Measurements from ENCODE around the gene LYL1. TPM values are rescaled to one million over a fixed set of nuclear protein-coding genes. Genes with fewer than 3 reads are reported as not detected.

LYL1 gene
- total RNA-seq, 1 donor from 2014 or later: 27.2 TPM

DNA sequence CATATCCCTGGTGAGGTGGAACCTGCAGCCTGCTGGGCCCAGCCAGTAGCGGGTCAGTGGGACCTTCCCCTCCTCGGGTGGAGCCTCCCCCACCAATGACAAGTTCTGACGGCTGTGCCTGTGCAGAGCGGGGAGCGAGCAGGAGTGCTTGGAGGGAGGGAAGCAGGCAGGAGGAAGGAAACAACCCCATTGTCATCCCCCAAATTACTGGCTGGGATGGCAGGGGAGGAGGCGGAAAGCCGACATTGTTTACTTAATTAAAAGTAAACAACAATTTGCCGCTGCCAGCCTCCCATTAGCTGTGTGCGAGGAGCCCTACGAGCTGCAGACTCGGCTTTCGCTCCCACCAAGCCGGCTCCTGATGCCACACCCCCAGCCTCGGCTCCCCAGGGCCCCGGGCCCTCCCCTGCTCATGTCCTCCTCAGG is 45.5 kb downstream of the LYL1 start:
- Histone ChIP-seq H3K36me3 (no peaks in the 10 kb centered on the region), H3K4me1 (peaks cover 99% of the 10 kb centered on the region), H3K9me3 (no peaks in the 10 kb centered on the region), H3K27me3 (ENCODE audit: low read depth) (no peaks in the 10 kb centered on the region), H3K4me3 (peak overlapping the region; percentile 8), H3K27ac (peak overlapping the region; percentile 92)
- intact Hi-C loops (cut with DNase I): no loop called here
- ATAC-seq (no peak), DNase-seq (peak; percentile 52)
- TF ChIP-seq CTCF (IDR thresholded peaks at IDR 0.05): no peak

DNA sequence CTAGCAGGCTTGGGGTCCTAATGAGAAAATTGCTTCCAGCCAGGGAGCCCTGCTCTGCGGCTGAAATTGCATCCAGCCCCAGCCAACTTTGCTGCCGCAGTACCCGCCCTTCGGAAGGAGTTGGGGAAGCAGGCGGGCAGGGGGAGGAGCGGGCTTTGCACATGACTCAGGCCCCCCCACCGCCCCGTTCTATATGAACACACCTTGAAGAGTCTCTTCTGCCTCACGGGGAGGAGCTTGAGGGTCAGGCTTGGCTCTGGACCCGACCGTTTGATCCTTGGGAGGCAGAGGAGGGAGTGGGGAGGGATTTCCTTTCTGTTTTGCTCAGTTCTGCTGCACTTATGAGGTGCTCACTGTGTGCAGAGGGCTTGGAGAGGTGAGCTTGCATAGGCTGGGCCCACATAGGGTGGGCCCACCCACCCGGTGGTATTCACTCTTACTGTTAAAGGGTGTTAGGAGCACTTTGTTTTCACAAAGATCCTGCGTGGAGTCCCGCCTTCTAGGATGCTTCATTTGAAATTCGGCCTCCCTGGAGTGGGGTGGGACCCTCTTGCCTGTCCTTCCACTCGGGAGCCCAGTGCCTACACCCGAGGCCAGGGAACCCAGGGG is 46.5 kb downstream of the LYL1 start:
- peak; percentile 92 for DNase-seq
- TF ChIP-seq CTCF (IDR thresholded peaks at IDR 0.05): no peak
- H3K4me1 ChIP-seq: peaks cover 99% of the 10 kb centered on the region
- peak; percentile 77 to 79 for ATAC-seq
- peak overlapping the region; percentile 11 for H3K4me3 ChIP-seq
- no peaks in the 10 kb centered on the region for H3K27me3 ChIP-seq (ENCODE audit: low read depth)
- peak overlapping the region; percentile 92 for H3K27ac ChIP-seq
- intact Hi-C loops (cut with DNase I): no loop called here
- H3K9me3 ChIP-seq: no peaks in the 10 kb centered on the region
- no peaks in the 10 kb centered on the region for H3K36me3 ChIP-seq

DNA sequence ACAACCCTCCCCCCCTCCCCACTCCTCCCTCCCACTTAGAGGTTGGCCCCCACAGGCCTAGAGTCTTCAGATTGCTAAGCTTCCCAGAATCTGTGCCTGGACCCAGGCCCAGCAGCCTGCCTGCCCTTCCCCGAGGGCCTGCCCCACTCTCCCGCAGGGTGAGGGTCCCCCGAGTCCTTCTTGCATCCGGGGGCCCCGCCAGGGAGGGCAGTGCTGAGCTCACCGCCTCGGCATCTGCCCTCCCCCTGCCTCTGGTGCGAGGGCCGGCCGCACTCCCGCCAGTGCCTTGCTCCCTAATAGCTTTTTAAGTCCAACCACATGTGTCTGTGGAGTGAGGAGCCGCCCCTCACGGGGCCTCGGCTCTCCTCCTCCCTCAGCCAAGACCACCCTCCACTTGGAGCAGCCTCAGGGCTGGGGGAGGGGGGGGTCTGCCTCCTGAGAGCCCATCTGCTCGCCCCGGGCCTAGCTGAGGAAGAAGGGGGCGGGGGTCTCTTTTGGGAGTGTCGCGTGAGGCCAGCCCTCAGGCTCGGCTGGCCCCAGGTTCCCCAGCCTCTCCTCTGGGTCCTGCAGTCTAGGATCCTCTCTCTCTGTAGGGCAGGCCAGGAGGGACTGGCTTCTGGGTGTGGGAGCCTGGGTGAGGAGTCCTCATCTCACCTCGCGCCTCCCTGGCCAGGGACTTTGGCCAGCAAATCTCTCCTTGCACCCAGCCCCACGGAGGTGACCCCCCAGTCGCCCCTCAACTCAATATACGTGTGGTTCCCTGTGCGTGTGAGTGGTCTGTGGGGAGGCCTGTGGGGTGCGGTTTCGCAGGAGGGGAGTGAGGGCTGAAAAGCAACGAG is 47.2 kb downstream of the LYL1 start:
- ATAC-seq (peak; percentile 61 to 64), DNase-seq (peak; percentile 73)
- Histone ChIP-seq H3K27ac (peak overlapping the region; percentile 92), H3K4me1 (peaks cover 99% of the 10 kb centered on the region), H3K36me3 (no peaks in the 10 kb centered on the region), H3K27me3 (ENCODE audit: low read depth) (no peaks in the 10 kb centered on the region), H3K9me3 (no peaks in the 10 kb centered on the region), H3K4me3 (peak overlapping the region; percentile 11)
- no peak for TF ChIP-seq CTCF (IDR thresholded peaks at IDR 0.05)
- intact Hi-C loops (cut with DNase I): no loop called here

DNA sequence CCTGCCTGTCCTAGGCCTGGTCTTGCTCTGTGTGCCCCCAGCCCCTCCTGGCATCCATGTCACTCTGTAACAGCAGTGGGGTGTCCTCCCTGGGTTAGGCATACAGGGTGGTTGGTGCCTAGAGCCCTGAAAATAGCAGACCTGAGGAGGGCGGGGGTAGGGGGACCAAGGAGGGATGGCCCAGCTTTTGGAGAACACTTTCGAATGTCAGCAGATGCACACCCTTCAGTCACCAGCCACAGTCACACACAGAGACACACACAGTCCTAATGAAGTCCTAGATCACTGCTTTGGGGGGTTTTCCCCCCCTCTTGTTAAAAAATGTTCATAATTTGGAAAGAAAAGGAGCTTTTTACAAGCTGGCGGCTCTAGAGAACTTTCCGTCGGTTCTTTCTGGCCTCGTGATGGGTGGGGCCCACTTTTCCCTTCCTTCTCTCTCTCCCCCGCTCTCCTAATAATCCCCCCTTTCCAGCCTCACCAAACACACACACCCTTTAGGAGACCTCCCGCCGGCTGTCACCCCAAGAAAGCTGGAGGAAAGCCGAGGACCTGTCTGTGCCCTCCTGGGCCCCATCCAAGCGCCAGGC is 47.9 kb downstream of the LYL1 start:
- ATAC-seq (no peak), DNase-seq (no peak)
- Histone ChIP-seq H3K27me3 (ENCODE audit: low read depth) (no peaks in the 10 kb centered on the region), H3K4me1 (peaks cover 96% of the 10 kb centered on the region), H3K4me3 (no peak overlapping the region), H3K27ac (peak overlapping the region; percentile 92), H3K9me3 (no peaks in the 10 kb centered on the region), H3K36me3 (no peaks in the 10 kb centered on the region)
- no peak for TF ChIP-seq CTCF (IDR thresholded peaks at IDR 0.05)
- intact Hi-C loops (cut with DNase I): no loop called here

DNA sequence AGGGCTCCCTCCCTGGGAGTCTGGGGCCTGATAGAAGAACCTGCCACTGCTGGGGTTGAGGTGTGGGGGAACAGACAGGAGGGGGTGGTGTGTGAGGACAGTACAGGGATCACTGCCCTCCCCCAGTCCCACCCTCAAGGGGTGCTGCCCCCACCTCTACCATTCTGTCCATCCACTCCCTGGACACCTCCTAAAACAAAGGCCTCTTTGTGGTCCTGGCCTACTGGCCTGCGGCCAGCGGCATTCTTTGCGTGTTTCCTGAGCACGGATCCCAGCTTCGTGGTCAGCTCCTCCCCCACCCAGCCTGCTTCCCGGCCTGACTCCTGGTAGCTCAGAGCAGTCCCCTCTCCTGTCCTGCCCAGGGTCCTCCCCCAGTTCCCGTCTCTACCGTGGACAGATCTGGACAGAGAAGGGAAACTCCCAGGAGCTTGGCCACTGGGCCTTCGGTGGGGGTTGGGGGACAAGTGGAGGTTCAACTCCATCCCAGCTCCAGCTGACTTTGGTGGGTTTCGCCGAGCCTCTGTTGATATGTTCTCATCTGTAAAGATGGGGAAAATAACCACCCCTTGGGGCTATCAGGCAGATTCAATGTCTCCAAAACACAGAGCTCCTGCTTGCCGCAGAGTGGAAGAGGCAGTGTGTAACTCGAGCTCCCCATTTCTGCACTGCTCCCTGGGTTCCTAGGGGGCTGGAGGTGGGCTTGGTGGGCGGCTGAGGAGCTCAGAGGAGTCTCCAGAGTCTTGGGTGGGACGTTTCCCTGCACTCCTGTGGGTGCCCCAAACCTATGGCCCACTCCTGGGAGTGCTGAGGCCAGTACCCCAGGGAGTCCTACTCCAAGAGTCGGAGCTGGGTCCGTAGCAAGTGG is 48.7 kb downstream of the LYL1 start:
- H3K9me3 ChIP-seq: no peaks in the 10 kb centered on the region
- H3K36me3 ChIP-seq: no peaks in the 10 kb centered on the region
- peaks cover 89% of the 10 kb centered on the region for H3K4me1 ChIP-seq
- H3K27me3 ChIP-seq (ENCODE audit: low read depth): no peaks in the 10 kb centered on the region
- peak overlapping the region; percentile 92 for H3K27ac ChIP-seq
- intact Hi-C loops (cut with DNase I): no loop called here
- DNase-seq (peak; percentile 90), ATAC-seq (peak; percentile 30 to 40)
- no peak for TF ChIP-seq CTCF (IDR thresholded peaks at IDR 0.05)
- H3K4me3 ChIP-seq: no peak overlapping the region
